B cell (primary cell): Measurements from ENCODE around the gene ANKS6.

Experiments
- EZH2 ChIP-seq: IDR thresholded peaks from 2 replicates; pipeline ENCODE4 v1.6.1; 2012; ENCODE audit warnings: borderline replicate concordance, low read depth, mild to moderate bottlenecking, moderate library complexity, low read length; ENCODE audit not compliant: insufficient read depth, poor library complexity, severe bottlenecking
- TF ChIP-seq, protein P1 (sequence below): fragments of 200-600 bp; IDR thresholded peaks from one replicate; pipeline ENCODE4 v1.8.0; 2022; ENCODE audit warnings: antibody characterized with exemption, mild to moderate bottlenecking

DNA sequence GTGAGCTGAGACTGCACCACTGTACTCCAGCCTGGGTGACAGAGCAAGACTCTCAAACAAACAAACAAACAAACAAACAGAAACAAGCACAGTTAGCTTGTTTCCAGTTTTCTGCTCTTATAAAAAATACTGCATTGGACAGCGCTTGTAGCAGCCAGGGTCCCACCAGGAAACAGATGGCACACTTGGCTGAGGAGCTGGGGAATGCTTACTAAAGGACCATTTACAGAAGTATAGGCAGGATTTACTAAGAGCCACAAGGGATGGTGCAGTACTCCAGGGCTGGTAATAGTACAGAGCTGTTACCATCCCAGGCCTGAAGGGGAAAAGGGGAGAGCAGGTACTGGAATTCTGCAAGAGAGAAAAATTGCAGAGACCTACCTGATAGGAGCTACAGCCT, 5.2 kb upstream of the ANKS6 start:
- TF ChIP-seq, protein P1, sequence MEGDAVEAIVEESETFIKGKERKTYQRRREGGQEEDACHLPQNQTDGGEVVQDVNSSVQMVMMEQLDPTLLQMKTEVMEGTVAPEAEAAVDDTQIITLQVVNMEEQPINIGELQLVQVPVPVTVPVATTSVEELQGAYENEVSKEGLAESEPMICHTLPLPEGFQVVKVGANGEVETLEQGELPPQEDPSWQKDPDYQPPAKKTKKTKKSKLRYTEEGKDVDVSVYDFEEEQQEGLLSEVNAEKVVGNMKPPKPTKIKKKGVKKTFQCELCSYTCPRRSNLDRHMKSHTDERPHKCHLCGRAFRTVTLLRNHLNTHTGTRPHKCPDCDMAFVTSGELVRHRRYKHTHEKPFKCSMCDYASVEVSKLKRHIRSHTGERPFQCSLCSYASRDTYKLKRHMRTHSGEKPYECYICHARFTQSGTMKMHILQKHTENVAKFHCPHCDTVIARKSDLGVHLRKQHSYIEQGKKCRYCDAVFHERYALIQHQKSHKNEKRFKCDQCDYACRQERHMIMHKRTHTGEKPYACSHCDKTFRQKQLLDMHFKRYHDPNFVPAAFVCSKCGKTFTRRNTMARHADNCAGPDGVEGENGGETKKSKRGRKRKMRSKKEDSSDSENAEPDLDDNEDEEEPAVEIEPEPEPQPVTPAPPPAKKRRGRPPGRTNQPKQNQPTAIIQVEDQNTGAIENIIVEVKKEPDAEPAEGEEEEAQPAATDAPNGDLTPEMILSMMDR, result no peak
- no peak for TF ChIP-seq EZH2
